GM10248 (cell line): ENCODE results near the gene G2E3.
"Not testable (repeated sequence)": the region's sequence is repeated elsewhere in the genome, so short reads cannot be mapped to it uniquely, and the experiment has no call there.

Source experiments
- CTCF ChIA-PET: fragments of 300-600 bp; sonication (Branson Sonifier 250); formaldehyde crosslinking; extraction: SDS; loops from one replicate; lab custom pipeline; 2021; ENCODE audit warnings: antibody characterized with exemption; lab: Yijun Ruan, JAX
- POLR2A ChIA-PET: fragments of 350-650 bp; sonication (Branson Sonifier 250); formaldehyde crosslinking; extraction: SDS; loops from one replicate; lab custom pipeline; 2020; ENCODE audit warnings: antibody characterized with exemption; lab: Yijun Ruan, JAX
- DNase-seq: peaks from one replicate; pipeline ENCODE4 v3.0.0; 2012; ENCODE audit errors: extremely low spot score
- CTCF ChIP-seq: IDR thresholded peaks from 2 replicates; pipeline ENCODE4 v1.5.1; 2012; ENCODE audit warnings: mild to moderate bottlenecking, low read depth; ENCODE audit errors: extremely low read depth, missing control alignments, control extremely low read depth

The G2E3 gene

GRCh38 chr14:30572237-30572636 lies 13.3 kb downstream of the G2E3 start:
- no peak for DNase-seq
- ChIA-PET POLR2A (no interaction called here), CTCF (interaction anchor here (1.6 kb wide), 1 partner anchor 9 kb away, joined by 5 read pairs; no protein-coding TSS in a partner anchor)
- TF ChIP-seq CTCF: no peak

- CTCF ChIA-PET: interaction anchor here (1.6 kb wide), 1 partner anchor 9 kb away, joined by 5 read pairs; no protein-coding TSS in a partner anchor
These were observed 13.8 kb downstream of the G2E3 start for GRCh38 chr14:30572771-30573170.

GRCh38 chr14:30573226-30573814 lies 14.4 kb downstream of the G2E3 start:
- no peak for TF ChIP-seq CTCF
- ChIA-PET POLR2A (no interaction called here), CTCF (interaction anchor here (1.6 kb wide), 1 partner anchor 10 kb away, joined by 5 read pairs; no protein-coding TSS in a partner anchor)
- no peak for DNase-seq

More at GRCh38 chr14:30572771-30573170, 13.8 kb downstream of the G2E3 start:
- TF ChIP-seq CTCF: no peak
- POLR2A ChIA-PET: no interaction called here
- DNase-seq: no peak

- POLR2A ChIA-PET: no interaction called here
- TF ChIP-seq CTCF: no peak
- no peak for DNase-seq
- CTCF ChIA-PET: no interaction called here
These were observed 15.0 kb downstream of the G2E3 start for GRCh38 chr14:30573966-30574365.

GRCh38 chr14:30574777-30575176 lies 15.8 kb downstream of the G2E3 start:
- CTCF ChIA-PET, POLR2A ChIA-PET, DNase-seq: not testable (repeated sequence)

- POLR2A ChIA-PET, CTCF ChIA-PET, DNase-seq: not testable (repeated sequence)
These were observed 17.4 kb downstream of the G2E3 start for GRCh38 chr14:30576333-30576732.

GRCh38 chr14:30580616-30581282 lies 21.8 kb downstream of the G2E3 start:
- ChIA-PET CTCF (no interaction called here), POLR2A (no interaction called here)
- no peak for TF ChIP-seq CTCF
- no peak for DNase-seq
